ENCODE results near the gene RBX1.

RBX1 gene

DNA sequence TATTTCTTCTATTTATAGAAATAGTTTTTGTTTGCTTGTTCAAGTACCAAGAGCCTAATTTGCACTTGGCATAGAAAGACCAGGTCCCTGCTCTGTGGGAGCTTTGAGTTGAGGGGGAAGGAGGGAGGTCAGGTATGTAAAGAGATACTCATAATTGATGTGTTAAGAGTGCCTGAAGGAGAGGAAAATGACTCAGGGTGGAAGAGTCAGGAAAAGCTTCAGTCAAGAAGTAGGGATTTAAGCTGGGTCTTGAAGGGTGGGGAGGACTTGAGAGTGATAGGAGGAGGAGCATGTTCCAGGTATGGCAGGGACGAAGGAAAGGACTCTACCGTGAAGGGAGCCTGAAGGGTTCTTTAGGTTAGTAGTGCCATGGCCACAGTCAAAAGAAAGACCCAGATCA lies 9.0 kb downstream of the RBX1 start:
- Histone ChIP-seq H3K9me3 (ENCODE audit: insufficient read depth, low read length) (no peaks in the 10 kb centered on the region), H3K27ac (ENCODE audit: low read length) (no peak overlapping the region), H4K20me1 (ENCODE audit: insufficient read depth, low read length) (0 out of 2 replicates have a peak, but pooled peaks cover 3% of the 10 kb centered on the region), H2AFZ (ENCODE audit: low read depth, low read length) (no peak overlapping the region), H3K79me2 (ENCODE audit: low read length) (peaks cover 82% of the 10 kb centered on the region), H3K36me3 (replicated peaks; ENCODE audit: low read depth, low read length) (peaks cover 48% of the 10 kb centered on the region), H3K9ac (ENCODE audit: low read length) (no peak overlapping the region), H3K4me3 (ENCODE audit: low read length) (no peak overlapping the region), H3K4me2 (ENCODE audit: low read length) (no peak overlapping the region), H3K27me3 (ENCODE audit: low read depth, low read length) (no peaks in the 10 kb centered on the region), H3K4me1 (ENCODE audit: low read length) (no peaks in the 10 kb centered on the region)
- no peak for TF ChIP-seq EZH2phosphoT487 (IDR thresholded peaks at IDR 0.05; ENCODE audit: low read depth)
- TF ChIP-seq, protein P1, sequence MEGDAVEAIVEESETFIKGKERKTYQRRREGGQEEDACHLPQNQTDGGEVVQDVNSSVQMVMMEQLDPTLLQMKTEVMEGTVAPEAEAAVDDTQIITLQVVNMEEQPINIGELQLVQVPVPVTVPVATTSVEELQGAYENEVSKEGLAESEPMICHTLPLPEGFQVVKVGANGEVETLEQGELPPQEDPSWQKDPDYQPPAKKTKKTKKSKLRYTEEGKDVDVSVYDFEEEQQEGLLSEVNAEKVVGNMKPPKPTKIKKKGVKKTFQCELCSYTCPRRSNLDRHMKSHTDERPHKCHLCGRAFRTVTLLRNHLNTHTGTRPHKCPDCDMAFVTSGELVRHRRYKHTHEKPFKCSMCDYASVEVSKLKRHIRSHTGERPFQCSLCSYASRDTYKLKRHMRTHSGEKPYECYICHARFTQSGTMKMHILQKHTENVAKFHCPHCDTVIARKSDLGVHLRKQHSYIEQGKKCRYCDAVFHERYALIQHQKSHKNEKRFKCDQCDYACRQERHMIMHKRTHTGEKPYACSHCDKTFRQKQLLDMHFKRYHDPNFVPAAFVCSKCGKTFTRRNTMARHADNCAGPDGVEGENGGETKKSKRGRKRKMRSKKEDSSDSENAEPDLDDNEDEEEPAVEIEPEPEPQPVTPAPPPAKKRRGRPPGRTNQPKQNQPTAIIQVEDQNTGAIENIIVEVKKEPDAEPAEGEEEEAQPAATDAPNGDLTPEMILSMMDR (IDR thresholded peaks at IDR 0.05; ENCODE audit: low read depth, low read length) = no peak

DNA sequence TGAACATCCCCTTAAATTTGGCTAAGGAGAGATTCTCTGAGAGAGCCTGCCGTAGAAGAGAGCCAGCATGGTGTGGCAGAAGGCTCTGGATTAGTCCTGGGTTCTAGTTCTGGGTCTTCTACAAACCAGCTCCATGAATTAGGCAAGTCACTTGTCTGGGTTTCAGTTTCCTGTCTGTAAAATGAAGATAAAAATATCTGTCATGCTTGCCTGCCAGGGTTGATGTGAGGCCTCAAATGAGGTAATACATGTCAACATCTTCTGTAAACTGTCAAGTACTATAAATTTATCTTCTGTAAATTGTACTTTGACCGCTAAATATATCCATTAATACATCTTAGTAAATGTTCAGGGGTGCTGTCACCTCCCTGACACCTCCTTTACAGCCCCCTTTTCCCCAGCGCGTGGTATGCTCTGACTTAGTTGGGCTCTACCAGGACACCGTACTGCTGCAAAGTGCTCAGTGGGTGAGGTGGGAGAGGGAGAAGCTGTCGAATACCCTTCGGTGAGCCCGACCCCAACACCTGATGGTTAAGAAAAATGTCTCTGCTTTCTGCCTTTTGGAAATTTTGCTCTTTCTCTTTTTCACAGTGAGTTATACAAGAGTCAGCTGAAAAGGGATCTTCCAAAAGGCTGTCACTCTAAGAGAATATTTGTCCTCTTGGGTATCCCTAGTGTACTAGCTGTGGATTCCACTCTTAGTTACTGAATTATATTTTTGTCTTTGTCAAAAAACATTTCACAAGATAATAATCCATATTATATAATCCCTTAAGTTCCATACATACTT lies 15.0 kb downstream of the RBX1 start:
- H3K36me3 ChIP-seq (replicated peaks; ENCODE audit: low read depth, low read length) = peaks cover 55% of the 10 kb centered on the region
- no peaks in the 10 kb centered on the region for H3K9me3 ChIP-seq (ENCODE audit: insufficient read depth, low read length)
- H2AFZ ChIP-seq (ENCODE audit: low read depth, low read length) = no peak overlapping the region
- TF ChIP-seq EZH2phosphoT487 (IDR thresholded peaks at IDR 0.05; ENCODE audit: low read depth) = no peak
- TF ChIP-seq, protein P1 (IDR thresholded peaks at IDR 0.05; ENCODE audit: low read depth, low read length) = no peak
- no peak overlapping the region for H3K4me3 ChIP-seq (ENCODE audit: low read length)
- H3K4me1 ChIP-seq (ENCODE audit: low read length) = peaks cover 9% of the 10 kb centered on the region
- no peak overlapping the region for H3K27ac ChIP-seq (ENCODE audit: low read length)
- H3K27me3 ChIP-seq (ENCODE audit: low read depth, low read length) = no peaks in the 10 kb centered on the region
- 0 out of 2 replicates have a peak, but pooled peaks cover 2% of the 10 kb centered on the region for H4K20me1 ChIP-seq (ENCODE audit: insufficient read depth, low read length)
- no peak overlapping the region for H3K9ac ChIP-seq (ENCODE audit: low read length)
- H3K79me2 ChIP-seq (ENCODE audit: low read length) = peaks cover 26% of the 10 kb centered on the region
- no peak overlapping the region for H3K4me2 ChIP-seq (ENCODE audit: low read length)

DNA sequence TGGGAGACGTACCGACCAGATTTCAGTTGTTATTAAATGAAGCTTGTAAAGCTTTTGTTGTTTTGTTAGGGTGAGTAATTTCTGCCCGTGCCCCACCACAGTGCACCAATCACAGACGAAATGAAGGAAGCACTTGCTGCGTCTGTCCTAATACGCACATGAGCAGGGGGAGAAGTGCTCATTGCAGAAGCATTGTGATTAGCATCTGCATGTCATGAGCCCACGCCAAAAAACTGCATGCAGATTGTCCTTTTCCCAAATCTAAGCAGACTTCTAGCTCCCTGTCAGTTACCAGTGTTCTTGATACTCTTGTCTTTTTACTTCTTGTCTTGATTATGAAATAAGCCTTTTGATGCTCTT lies 15.5 kb downstream of the RBX1 start:
- Histone ChIP-seq H3K9ac (ENCODE audit: low read length) (no peak overlapping the region), H4K20me1 (ENCODE audit: insufficient read depth, low read length) (0 out of 2 replicates have a peak, but pooled peaks cover 2% of the 10 kb centered on the region), H3K27ac (ENCODE audit: low read length) (no peak overlapping the region), H2AFZ (ENCODE audit: low read depth, low read length) (no peak overlapping the region), H3K4me3 (ENCODE audit: low read length) (no peak overlapping the region), H3K27me3 (ENCODE audit: low read depth, low read length) (no peaks in the 10 kb centered on the region), H3K36me3 (replicated peaks; ENCODE audit: low read depth, low read length) (peaks cover 53% of the 10 kb centered on the region), H3K79me2 (ENCODE audit: low read length) (peaks cover 23% of the 10 kb centered on the region), H3K9me3 (ENCODE audit: insufficient read depth, low read length) (no peaks in the 10 kb centered on the region), H3K4me1 (ENCODE audit: low read length) (peaks cover 12% of the 10 kb centered on the region), H3K4me2 (ENCODE audit: low read length) (no peak overlapping the region)
- TF ChIP-seq EZH2phosphoT487 (IDR thresholded peaks at IDR 0.05; ENCODE audit: low read depth) = no peak
- TF ChIP-seq, protein P1 (IDR thresholded peaks at IDR 0.05; ENCODE audit: low read depth, low read length) = no peak

DNA sequence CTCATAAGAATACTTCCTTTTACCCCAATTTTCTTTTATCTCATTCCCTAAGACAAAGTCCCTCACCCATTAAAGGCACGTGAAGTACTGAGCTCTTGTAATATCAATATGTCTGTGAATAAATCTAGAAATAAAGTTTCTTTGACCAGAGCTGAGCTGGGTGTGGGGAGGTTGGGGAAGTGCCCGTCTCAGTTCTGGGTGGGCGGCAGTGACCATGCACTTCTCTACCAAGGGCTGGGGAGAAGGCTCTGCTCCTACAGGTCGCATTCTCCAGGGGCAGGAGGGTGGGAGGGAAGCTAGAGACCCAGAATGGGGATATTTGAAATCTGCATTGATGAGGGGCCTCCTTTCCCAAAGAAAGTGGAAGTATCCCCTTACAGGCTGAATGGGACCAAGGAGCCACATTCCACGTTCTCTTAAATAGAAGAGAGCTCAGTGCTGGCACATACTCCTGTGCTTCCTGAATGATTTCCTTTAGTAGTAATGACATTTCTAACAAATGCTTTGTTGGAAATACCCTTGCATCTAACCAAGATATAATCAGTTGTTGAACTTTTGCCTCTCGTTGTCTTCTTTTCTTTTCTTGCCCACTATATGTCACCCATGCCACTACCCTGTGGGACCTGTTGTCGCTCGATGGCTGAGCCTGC lies 16.1 kb downstream of the RBX1 start:
- H3K9me3 ChIP-seq (ENCODE audit: insufficient read depth, low read length) = no peaks in the 10 kb centered on the region
- peaks cover 48% of the 10 kb centered on the region for H3K36me3 ChIP-seq (replicated peaks; ENCODE audit: low read depth, low read length)
- no peak overlapping the region for H3K4me3 ChIP-seq (ENCODE audit: low read length)
- 0 out of 2 replicates have a peak, but pooled peaks cover 2% of the 10 kb centered on the region for H4K20me1 ChIP-seq (ENCODE audit: insufficient read depth, low read length)
- H3K79me2 ChIP-seq (ENCODE audit: low read length) = peaks cover 18% of the 10 kb centered on the region
- peaks cover 17% of the 10 kb centered on the region for H3K4me1 ChIP-seq (ENCODE audit: low read length)
- no peak overlapping the region for H3K27ac ChIP-seq (ENCODE audit: low read length)
- H2AFZ ChIP-seq (ENCODE audit: low read depth, low read length) = no peak overlapping the region
- H3K4me2 ChIP-seq (ENCODE audit: low read length) = no peak overlapping the region
- H3K27me3 ChIP-seq (ENCODE audit: low read depth, low read length) = no peaks in the 10 kb centered on the region
- no peak overlapping the region for H3K9ac ChIP-seq (ENCODE audit: low read length)
- TF ChIP-seq EZH2phosphoT487 (IDR thresholded peaks at IDR 0.05; ENCODE audit: low read depth) = no peak
- TF ChIP-seq, protein P1 (IDR thresholded peaks at IDR 0.05; ENCODE audit: low read depth, low read length) = no peak

All from OCI-LY3 (cell line).